SU-DHL-6 (cell line): ENCODE measurements around the gene PPM1N.

Experiments used
- CTCF ChIP-seq: fragments of 200-600 bp; sonication (generic); IDR thresholded peaks from one replicate; pipeline ENCODE4 v1.5.1; 2017; ENCODE audit warnings: antibody characterized with exemption, mild to moderate bottlenecking, low read length, moderate library complexity; ENCODE audit not compliant: insufficient read depth, poor library complexity, severe bottlenecking
- EZH2phosphoT487 ChIP-seq: fragments of 200-600 bp; sonication (generic), shearing (Covaris generic); conservative IDR thresholded peaks from 2 replicates; pipeline ENCODE4 v1.6.1; 2018; ENCODE audit warnings: mild to moderate bottlenecking, antibody characterized with exemption, low read length, moderate library complexity, mixed read lengths

DNA sequence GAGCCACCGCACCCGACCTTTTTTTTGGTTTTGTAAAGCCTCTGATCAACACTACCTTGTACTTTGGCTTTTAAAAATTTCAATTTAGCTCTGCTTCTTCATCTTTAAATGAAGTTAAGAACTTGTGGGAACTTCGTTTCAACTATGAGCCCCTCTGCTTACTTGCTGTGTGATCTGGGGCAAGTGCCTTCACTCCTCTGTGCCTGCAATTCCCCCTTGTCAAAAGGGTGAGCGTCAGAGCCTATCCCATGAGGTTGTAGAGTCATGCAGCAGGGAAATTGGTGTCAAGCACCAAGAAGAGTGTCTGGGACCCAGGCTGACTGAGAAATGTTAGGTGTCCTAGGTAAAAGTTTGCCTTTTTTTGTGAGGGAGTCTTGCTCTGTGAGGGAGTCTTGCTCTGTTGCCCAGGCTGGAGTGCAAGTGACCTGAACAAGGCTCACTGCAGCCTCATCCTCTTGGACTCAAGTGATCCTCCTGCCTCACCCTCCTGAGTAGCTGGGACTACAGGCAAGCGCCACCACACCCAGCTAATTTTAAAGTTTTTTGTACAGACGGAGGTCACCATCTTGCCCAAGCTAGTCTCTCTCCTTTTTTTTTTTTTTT is 14.7 kb downstream of the PPM1N start:
- no peak for TF ChIP-seq CTCF
- TF ChIP-seq EZH2phosphoT487: no peak
